Stomach smooth muscle (tissue), 2 donors: ENCODE results near the gene NAA80.
"Not testable (repeated sequence)": the region's sequence is repeated elsewhere in the genome, so short reads cannot be mapped to it uniquely, and the experiment has no call there.

Experiments used
- H3K27ac ChIP-seq: one replicate; pipeline ENCODE4 v1.7.0; 2013; ENCODE audit warnings: mild to moderate bottlenecking, low read length, inconsistent platforms
- H3K27me3 ChIP-seq, 2 donors: one replicate each; pipeline ENCODE4 v1.7.0; 2013; ENCODE audit warnings: low read length in 2 of 2; ENCODE audit not compliant: insufficient read depth in 2 of 2, control insufficient read depth in 1 of 2
- H3K36me3 ChIP-seq, 2 donors: one replicate each; pipeline ENCODE4 v1.7.0; 2013; ENCODE audit warnings: low read length in 2 of 2; ENCODE audit not compliant: control insufficient read depth in 2 of 2, insufficient read depth in 2 of 2
- H3K4me1 ChIP-seq: one replicate; pipeline ENCODE4 v1.7.0; 2013; ENCODE audit warnings: low read length; ENCODE audit not compliant: control insufficient read depth, insufficient read depth
- H3K4me3 ChIP-seq, 2 donors: one replicate each; pipeline ENCODE4 v1.7.0; 2013; ENCODE audit warnings: low read length in 2 of 2
- H3K9ac ChIP-seq, 2 donors: one replicate each; pipeline ENCODE4 v1.7.0; 2013; ENCODE audit warnings: low read length in 2 of 2, mild to moderate bottlenecking in 1 of 2
- H3K9me3 ChIP-seq, 2 donors: one replicate each; pipeline ENCODE4 v1.7.0; 2013; ENCODE audit warnings: low read length in 2 of 2; ENCODE audit not compliant: control insufficient read depth in 2 of 2
- donor health status: healthy.
- donor health status: Pancreatic carcinoma.

The NAA80 gene

DNA sequence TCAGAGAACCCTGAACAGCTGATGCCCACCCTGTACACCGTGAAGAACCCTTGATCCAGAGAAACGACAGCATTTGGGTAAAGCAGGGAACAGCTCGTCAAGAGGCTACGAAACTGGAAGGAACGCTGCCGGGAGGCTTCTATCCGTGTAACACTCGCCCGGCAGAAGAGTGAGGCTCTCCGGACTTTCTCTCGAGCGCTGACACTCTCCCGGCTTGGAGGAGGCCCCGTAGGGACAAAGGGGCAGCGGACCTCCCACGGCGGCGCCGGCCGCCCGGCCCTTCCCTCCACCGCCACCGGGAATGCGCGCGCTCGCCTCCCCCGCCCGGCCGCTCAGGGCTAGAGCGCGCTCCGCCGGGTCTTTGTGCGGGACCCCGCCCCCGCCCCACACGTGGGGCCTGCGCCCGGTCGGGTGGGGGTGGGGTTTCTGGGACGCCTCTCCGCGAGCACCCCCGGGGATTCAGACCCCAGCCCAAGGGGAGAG is 21.7 kb upstream of the NAA80 start:
- peak overlapping the region; percentile 94 for H3K27ac ChIP-seq
- no peaks in the 10 kb centered on the region for H3K9me3 ChIP-seq
- peaks cover 12 to 34% of the 10 kb centered on the region in 2 donors for H3K36me3 ChIP-seq
- H3K9ac ChIP-seq, result peak overlapping the region; percentile 90 to 98
- peaks cover 55% of the 10 kb centered on the region for H3K4me1 ChIP-seq
- H3K4me3 ChIP-seq, result peak overlapping the region; percentile 90 to 92
- H3K27me3 ChIP-seq, result no peaks in the 10 kb centered on the region

DNA sequence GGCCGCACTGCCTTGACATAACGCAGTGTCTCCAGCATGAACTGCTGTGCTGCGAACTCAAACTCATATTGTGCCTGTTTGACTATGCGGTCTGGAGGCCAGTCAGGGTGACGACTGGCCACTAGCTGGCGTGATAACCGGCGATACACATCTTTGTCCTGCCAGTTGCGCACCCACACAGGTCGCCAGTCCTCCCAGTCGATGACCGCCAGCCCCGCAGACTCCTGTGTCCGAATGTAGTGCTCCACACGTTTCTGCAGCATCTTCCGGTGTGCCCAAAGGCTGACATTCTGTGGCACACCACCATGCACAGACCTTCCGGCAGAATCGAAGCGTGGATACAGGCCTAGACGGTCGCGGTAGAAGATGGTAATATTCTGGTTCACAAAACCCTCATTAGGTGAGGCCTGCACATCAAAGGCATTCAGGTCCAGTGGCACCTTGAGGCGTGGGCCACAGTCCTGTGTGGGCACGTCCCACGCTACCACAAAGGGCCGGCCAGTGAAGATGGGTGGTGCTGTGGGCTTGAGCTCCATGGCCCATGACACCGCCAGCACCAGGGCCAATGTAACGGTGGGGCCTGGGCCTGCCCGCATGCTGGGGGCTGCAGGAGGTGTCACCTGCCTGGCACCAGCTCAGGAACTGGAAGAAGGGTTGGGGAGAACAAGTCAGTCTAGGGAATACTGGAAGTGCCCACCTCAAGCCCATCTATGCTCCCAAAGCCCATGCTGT is 20.9 kb upstream of the NAA80 start:
- peaks cover 55% of the 10 kb centered on the region for H3K4me1 ChIP-seq

DNA sequence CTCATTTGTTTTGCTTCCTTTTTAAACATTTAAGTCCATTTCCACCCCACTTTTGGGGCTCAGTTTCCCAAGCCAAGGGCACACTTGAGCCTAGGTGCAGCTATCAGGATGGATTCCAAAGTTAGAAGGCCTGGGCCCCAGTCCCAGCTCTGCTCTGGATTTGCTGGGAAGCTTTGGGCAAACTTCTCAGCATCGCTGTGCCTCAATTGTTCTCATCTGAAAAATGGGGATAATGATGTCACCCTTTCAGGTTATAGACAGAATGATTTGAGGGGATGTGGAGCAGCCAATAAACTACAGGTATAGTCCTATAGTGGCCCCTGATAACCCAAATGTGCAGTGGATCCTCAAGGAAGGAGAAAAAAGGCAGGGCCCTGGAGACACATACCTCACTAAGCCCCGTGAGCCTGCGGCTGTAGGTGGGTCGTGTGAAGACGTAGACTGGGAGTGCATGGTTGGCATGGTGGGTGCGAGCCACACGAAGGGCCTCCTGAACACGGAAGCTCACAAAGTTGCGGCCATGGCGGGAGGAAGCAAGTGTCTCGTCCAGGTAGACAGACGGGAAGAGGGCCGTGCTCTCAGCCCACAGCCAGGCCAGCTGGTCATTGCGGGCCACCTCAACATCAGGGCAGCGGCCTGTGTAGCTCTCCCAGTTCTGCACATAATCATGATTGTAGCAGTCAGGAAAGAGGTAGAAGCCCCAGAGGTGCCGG is 20.1 kb upstream of the NAA80 start:
- Histone ChIP-seq H3K36me3 (peaks cover 10 to 30% of the 10 kb centered on the region in 2 donors), H3K27ac (no peak overlapping the region), H3K27me3 (no peaks in the 10 kb centered on the region), H3K4me3 (peak overlapping the region in 1 of 2 donors; percentile 90), H3K9me3 (no peaks in the 10 kb centered on the region), H3K9ac (peak overlapping the region; percentile 29 to 36), H3K4me1 (peaks cover 53% of the 10 kb centered on the region)

More for the DNA sequence above, 20.9 kb upstream of the NAA80 start:
- Histone ChIP-seq H3K36me3 (peaks cover 7 to 29% of the 10 kb centered on the region in 2 donors), H3K9ac (peak overlapping the region; percentile 90 to 96), H3K9me3 (no peaks in the 10 kb centered on the region), H3K27me3 (no peaks in the 10 kb centered on the region), H3K27ac (peak overlapping the region; percentile 94), H3K4me3 (peak overlapping the region; percentile 90 to 92)

DNA sequence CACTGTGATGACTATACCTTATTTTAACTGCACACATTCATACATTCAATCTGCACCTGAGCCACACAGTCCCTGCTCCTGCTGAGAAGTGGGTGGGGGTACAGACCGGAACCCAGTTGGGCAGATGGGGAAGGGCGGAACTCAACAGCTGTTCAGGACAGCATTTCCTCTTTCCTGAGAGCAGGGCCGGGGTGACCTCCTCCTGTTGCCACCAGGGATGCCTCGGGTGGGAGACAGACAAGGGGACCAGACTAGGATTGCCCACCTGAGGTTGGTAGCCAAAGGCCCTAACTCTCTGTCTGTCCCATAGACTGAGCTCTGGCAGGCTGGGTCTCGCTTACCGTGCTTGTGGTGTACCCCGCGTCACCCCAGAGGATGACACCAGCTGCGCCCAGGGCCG is 19.4 kb upstream of the NAA80 start:
- Histone ChIP-seq H3K4me3 (peak overlapping the region in 1 of 2 donors; percentile 40), H3K27me3 (no peaks in the 10 kb centered on the region), H3K27ac (peak overlapping the region; percentile 11), H3K9me3 (no peaks in the 10 kb centered on the region), H3K9ac (peak overlapping the region; percentile 8 to 36), H3K4me1 (peaks cover 47% of the 10 kb centered on the region), H3K36me3 (peaks cover 10 to 30% of the 10 kb centered on the region in 2 donors)

DNA sequence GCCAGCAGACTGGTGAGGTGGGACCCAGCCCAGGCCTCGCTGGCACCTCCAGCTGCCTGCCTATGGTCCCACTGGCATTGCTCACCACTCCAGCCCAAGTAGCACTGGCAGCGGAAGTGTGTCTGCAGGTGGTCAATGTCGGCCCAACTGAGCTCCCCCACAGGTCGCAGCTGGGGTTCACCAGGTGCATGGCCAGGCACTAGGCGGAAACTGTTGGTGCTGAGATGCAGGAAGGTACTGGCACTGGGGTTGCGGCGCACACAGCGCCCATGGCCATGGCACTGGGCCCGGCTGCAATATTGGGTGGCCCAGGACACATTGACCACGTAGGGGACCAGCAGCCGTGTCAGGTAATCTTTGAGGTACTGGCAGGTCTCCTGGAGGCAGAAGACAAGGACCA is 19.0 kb upstream of the NAA80 start:
- Histone ChIP-seq H3K27ac (no peak overlapping the region), H3K27me3 (no peaks in the 10 kb centered on the region), H3K4me3 (peak overlapping the region in 1 of 2 donors; percentile 40), H3K9me3 (no peaks in the 10 kb centered on the region), H3K9ac (peak overlapping the region; percentile 5 to 8), H3K36me3 (peaks cover 10 to 30% of the 10 kb centered on the region in 2 donors), H3K4me1 (peaks cover 47% of the 10 kb centered on the region)

DNA sequence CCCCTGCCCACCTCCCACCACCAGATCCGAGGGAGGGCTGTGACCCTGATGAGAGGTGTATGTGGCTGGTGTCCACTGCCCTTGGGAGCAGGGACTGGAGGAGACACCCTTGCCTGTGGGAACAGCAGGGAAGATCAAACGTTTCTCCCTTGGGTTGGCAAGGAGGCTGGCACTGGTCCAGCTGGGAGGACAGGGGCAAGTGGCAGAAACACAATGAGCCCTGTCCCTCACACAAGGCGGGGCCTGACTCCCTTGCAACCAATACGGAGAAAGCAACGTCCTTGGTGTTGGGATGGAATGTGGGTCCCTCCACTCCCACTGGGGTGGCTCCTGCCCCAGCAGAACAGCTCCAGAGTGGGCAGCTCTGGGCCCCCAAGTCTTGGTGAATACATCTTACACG is 18.1 kb upstream of the NAA80 start:
- Histone ChIP-seq H3K4me3 (no peak overlapping the region), H3K27ac (no peak overlapping the region), H3K9ac (peak overlapping the region in 1 of 2 donors; percentile 47), H3K27me3 (no peaks in the 10 kb centered on the region), H3K4me1 (peaks cover 41% of the 10 kb centered on the region), H3K36me3 (peaks cover 10 to 30% of the 10 kb centered on the region in 2 donors), H3K9me3 (no peaks in the 10 kb centered on the region)

DNA sequence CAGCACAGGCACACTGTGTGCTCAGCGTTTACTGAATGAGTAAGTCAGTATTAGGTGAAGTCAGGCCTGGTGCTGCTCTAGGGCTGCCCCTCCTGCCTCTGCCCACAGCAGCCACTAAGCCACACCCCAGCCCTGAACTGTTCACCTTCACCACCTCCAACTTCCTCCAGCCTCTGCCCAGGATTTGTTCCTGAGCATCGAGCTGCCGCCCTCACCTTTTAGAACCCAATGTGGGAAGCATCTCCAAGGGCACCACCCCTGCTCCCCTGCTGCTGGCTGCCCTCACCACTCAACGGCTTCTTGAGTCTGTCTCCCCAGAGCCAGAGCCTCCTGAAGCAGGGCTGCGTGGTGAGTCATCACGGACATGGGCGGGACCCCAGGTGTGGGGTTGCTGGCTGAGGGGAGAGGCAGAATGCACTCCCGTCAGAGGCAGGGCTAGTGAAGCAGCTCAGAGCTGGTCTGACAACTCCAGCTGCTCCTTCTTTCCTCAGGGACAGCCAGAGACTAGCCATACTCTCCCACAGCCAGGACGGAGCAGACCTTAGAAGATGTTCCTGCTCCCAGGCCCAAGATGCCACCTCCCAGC is 17.5 kb upstream of the NAA80 start:
- H3K36me3 ChIP-seq, result peaks cover 10 to 30% of the 10 kb centered on the region in 2 donors
- H3K27me3 ChIP-seq, result no peaks in the 10 kb centered on the region
- H3K9ac ChIP-seq, result peak overlapping the region in 1 of 2 donors; percentile 47
- peaks cover 36% of the 10 kb centered on the region for H3K4me1 ChIP-seq
- no peak overlapping the region for H3K27ac ChIP-seq
- no peak overlapping the region for H3K4me3 ChIP-seq
- H3K9me3 ChIP-seq, result no peaks in the 10 kb centered on the region

DNA sequence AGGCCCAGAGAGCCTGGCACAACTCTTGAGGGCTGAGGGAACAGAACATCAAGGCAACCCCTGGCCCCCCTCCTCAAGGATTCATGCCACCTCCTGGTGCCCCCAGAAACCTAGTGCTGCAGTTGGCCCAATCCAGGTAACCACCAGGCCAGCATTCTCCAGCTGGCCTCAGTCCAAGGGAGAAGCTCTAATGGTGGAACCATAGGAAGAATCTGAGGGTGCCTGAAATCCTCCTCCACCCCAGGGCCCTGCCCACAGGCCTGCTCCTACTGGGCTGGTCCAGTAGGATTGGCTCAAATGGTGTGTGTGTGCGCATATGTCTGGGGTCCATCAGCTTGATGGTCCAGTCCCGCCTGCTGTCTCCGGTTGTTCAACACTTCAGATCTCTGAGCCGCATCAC is 15.6 kb upstream of the NAA80 start:
- Histone ChIP-seq H3K27me3 (no peaks in the 10 kb centered on the region), H3K4me3 (no peak overlapping the region), H3K27ac (no peak overlapping the region), H3K36me3 (peaks cover 10 to 30% of the 10 kb centered on the region in 2 donors), H3K9ac (no peak overlapping the region), H3K9me3 (no peaks in the 10 kb centered on the region), H3K4me1 (peaks cover 26% of the 10 kb centered on the region)

DNA sequence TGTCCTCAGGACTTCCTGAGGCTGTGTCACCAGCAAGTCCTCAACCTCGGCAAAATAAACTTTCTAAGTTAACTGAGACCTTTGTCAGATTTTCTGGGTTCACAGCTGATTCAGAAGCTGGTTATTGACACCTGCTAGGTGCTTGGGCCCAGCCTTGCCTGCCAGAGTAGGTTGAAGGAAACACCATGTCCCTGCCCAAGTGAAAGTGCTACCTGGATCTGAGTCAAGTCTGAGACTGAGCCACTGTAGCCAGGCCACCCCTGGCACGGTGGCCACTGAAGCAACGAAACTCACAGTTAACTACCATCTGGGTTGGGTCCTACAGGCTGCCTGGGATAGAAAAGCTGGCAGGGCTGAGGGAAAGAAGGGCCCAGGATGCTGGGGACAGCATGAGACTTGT is 15.1 kb upstream of the NAA80 start:
- Histone ChIP-seq H3K4me1 (peaks cover 21% of the 10 kb centered on the region), H3K27ac (no peak overlapping the region), H3K36me3 (peaks cover 10 to 28% of the 10 kb centered on the region in 2 donors), H3K27me3 (no peaks in the 10 kb centered on the region), H3K9ac (no peak overlapping the region), H3K4me3 (no peak overlapping the region), H3K9me3 (no peaks in the 10 kb centered on the region)

DNA sequence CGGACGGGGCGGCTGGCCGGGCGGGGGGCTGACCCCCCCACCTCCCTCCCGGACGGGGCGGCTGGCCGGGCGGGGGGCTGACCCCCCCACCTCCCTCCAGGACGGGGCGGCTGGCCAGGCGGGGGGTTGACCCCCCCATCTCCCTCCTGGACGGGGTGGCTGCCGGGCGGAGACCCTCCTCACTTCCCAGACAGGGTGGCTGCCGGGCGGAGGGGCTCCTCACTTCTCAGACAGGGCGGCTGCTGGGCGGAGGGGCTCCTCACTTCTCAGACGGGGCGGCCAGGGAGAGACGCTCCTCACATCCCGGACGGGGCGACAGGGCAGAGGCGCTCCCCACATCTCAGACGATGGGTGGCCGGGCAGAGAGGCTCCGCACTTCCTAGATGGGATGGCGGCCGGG is 12.8 kb upstream of the NAA80 start:
- not testable (repeated sequence) for H3K9ac ChIP-seq, H3K9me3 ChIP-seq, H3K27me3 ChIP-seq, H3K4me3 ChIP-seq, H3K27ac ChIP-seq, H3K4me1 ChIP-seq
- H3K36me3 ChIP-seq, result peaks cover 3 to 12% of the 10 kb centered on the region in 2 donors
